OCI-LY1 (cell line): ENCODE data around the gene SKAP1.

Experiments
- H2AFZ ChIP-seq: fragments of 200-600 bp; sonication (generic), shearing (Covaris generic); 2 replicates; pipeline ENCODE4 v1.6.0; 2014; ENCODE audit warnings: antibody characterized with exemption, mild to moderate bottlenecking, low read length
- H3F3A ChIP-seq: fragments of 200-600 bp; sonication (generic), shearing (Covaris generic); 2 replicates; pipeline ENCODE4 v1.6.0; 2014; ENCODE audit warnings: mild to moderate bottlenecking, antibody characterized with exemption, low read length, moderate library complexity; ENCODE audit not compliant: insufficient read depth
- H3K27ac ChIP-seq: fragments of 200-600 bp; sonication (generic); 2 replicates; pipeline ENCODE4 v1.5.1; 2014; ENCODE audit warnings: low read length, mixed run types, mild to moderate bottlenecking, low read depth; ENCODE audit not compliant: poor library complexity, severe bottlenecking
- H3K27me3 ChIP-seq: fragments of 200-600 bp; sonication (generic); 2 replicates; pipeline ENCODE4 v1.6.0; 2014; ENCODE audit warnings: antibody characterized with exemption, mild to moderate bottlenecking, low read length, moderate library complexity; ENCODE audit not compliant: insufficient read depth
- H3K36me3 ChIP-seq: fragments of 200-600 bp; sonication (generic); 2 replicates; pipeline ENCODE4 v1.6.1; 2014; ENCODE audit warnings: mild to moderate bottlenecking, antibody characterized with exemption, low read length, moderate library complexity, mixed read lengths; ENCODE audit not compliant: insufficient read depth
- H3K4me1 ChIP-seq: fragments of 200-600 bp; sonication (generic); 2 replicates; pipeline ENCODE4 v1.5.1; 2014; ENCODE audit warnings: mild to moderate bottlenecking, low read length, moderate library complexity; ENCODE audit not compliant: insufficient read depth, severe bottlenecking
- H3K4me2 ChIP-seq: fragments of 200-600 bp; sonication (generic), shearing (Covaris generic); 2 replicates; pipeline ENCODE4 v1.6.1; 2014; ENCODE audit warnings: low read length
- H3K4me3 ChIP-seq: fragments of 200-600 bp; sonication (generic); 2 replicates; pipeline ENCODE4 v1.5.1; 2014; ENCODE audit warnings: low read length, low read depth, mild to moderate bottlenecking, mixed read lengths; ENCODE audit not compliant: poor library complexity, severe bottlenecking
- H3K79me2 ChIP-seq: fragments of 200-600 bp; shearing (Covaris generic); 2 replicates; pipeline ENCODE4 v1.6.1; 2016; ENCODE audit warnings: mixed run types, low read length, mixed read lengths; ENCODE audit not compliant: insufficient read depth
- H3K9ac ChIP-seq: fragments of 200-600 bp; sonication (generic), shearing (Covaris generic); 2 replicates; pipeline ENCODE4 v1.6.1; 2014; ENCODE audit warnings: mild to moderate bottlenecking, low read length, mixed read lengths
- H3K9me2 ChIP-seq: fragments of 200-600 bp; sonication (generic), shearing (Covaris generic); 2 replicates; pipeline ENCODE4 v1.6.1; 2014; ENCODE audit warnings: low read depth, mild to moderate bottlenecking, low read length, mixed read lengths
- H3K9me3 ChIP-seq: fragments of 200-600 bp; shearing (Covaris generic); 2 replicates; pipeline ENCODE4 v1.6.1; 2014; ENCODE audit warnings: low read length, mixed read lengths
- H4K20me1 ChIP-seq: fragments of 200-600 bp; sonication (generic), shearing (Covaris generic); 2 replicates; pipeline ENCODE4 v1.6.0; 2016; ENCODE audit warnings: mild to moderate bottlenecking, low read length; ENCODE audit not compliant: insufficient read depth
- EZH2 ChIP-seq: fragments of 200-600 bp; sonication (generic), shearing (Covaris generic); IDR thresholded peaks from 2 replicates; pipeline ENCODE4 v1.8.0; 2017; ENCODE audit warnings: borderline replicate concordance, mixed run types, mild to moderate bottlenecking, antibody characterized with exemption, low read length, moderate library complexity, mixed read lengths
- TF ChIP-seq, protein P1 (sequence below): fragments of 200-600 bp; sonication (generic), shearing (Covaris generic); IDR thresholded peaks from 2 replicates; pipeline ENCODE4 v1.5.1; 2017; ENCODE audit warnings: mild to moderate bottlenecking, antibody characterized with exemption, low read length, moderate library complexity, mixed read lengths

The SKAP1 gene

DNA sequence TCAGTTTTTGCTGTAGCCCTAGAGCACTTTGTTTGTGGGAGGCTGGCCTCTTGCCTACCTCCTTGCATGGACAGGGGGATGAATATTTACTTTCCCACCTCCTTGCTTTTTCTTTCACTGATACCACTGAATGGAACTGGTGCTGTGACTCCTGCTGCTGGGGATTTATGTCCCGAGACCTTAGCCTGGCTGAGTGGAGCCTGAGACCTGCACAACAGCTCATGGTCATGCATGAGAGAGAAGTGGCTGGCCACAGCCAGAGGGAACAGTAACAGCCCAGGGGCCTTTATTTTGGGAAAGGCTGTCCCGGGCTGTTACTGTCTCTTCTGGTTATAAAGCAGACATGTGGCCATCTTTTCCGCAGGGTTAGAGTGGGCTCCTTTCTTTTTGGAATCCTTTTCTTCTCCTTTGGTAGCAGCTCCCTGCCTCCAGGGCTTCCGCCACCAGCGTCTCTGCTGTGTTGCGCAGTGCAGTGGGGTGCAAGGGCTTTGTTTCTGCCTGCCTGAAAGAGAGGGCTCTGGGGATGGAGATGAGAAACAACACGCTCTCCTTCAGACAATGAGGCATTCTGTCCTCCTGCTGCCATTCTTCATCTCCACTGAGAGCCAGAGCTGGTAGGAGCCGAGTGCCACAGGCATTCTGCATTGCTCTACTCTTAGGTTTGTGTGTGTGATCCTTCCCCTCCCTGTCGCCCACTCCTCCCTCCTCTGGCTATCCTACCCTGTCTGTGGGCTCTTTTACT is 307.9 kb downstream of the SKAP1 start:
- no peak for TF ChIP-seq EZH2
- TF ChIP-seq, protein P1, sequence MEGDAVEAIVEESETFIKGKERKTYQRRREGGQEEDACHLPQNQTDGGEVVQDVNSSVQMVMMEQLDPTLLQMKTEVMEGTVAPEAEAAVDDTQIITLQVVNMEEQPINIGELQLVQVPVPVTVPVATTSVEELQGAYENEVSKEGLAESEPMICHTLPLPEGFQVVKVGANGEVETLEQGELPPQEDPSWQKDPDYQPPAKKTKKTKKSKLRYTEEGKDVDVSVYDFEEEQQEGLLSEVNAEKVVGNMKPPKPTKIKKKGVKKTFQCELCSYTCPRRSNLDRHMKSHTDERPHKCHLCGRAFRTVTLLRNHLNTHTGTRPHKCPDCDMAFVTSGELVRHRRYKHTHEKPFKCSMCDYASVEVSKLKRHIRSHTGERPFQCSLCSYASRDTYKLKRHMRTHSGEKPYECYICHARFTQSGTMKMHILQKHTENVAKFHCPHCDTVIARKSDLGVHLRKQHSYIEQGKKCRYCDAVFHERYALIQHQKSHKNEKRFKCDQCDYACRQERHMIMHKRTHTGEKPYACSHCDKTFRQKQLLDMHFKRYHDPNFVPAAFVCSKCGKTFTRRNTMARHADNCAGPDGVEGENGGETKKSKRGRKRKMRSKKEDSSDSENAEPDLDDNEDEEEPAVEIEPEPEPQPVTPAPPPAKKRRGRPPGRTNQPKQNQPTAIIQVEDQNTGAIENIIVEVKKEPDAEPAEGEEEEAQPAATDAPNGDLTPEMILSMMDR, result no peak
- no peak overlapping the region for H3K9ac ChIP-seq
- H3F3A ChIP-seq, result no peaks in the 10 kb centered on the region
- H3K9me2 ChIP-seq, result no peaks in the 10 kb centered on the region
- H3K4me1 ChIP-seq, result no peaks in the 10 kb centered on the region
- peaks cover 47% of the 10 kb centered on the region for H3K36me3 ChIP-seq
- H3K4me3 ChIP-seq, result no peak overlapping the region
- no peaks in the 10 kb centered on the region for H3K9me3 ChIP-seq
- no peak overlapping the region for H3K4me2 ChIP-seq
- no peaks in the 10 kb centered on the region for H3K27me3 ChIP-seq
- no peak overlapping the region for H2AFZ ChIP-seq
- H3K79me2 ChIP-seq, result no peaks in the 10 kb centered on the region
- H3K27ac ChIP-seq, result no peak overlapping the region
- no peaks in the 10 kb centered on the region for H4K20me1 ChIP-seq

DNA sequence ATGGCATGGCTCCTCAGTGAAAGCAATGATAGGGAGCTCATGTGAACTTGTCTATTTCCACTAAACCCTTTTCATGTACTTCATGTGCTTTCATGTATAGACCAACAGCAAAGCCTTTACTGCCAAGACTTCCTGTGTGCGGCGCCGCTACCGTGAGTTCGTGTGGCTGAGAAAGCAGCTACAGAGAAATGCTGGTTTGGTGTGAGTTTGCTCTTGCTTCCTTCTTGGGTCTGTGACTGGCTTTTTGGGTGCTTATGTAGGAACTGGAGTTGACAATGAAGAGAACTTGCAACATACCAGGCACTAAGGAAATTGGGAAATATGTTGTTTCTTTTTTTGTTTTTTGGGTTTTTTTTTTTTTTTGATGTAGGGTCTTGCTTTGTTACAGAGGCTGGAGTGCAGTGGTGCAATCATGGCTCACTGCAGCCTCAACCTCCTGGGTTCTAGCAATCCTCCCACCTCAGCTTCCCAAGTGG is 316.8 kb downstream of the SKAP1 start:
- Histone ChIP-seq H3K27ac (peak overlapping the region; percentile 77), H2AFZ (no peak overlapping the region), H3K9ac (no peak overlapping the region; the same call in 1 of the 2 replicates), H3F3A (no peaks in the 10 kb centered on the region), H3K9me2 (no peaks in the 10 kb centered on the region), H3K79me2 (peaks cover 4% of the 10 kb centered on the region; the same call in 1 of the 2 replicates), H3K4me1 (peaks cover 52% of the 10 kb centered on the region), H3K27me3 (no peaks in the 10 kb centered on the region), H3K36me3 (0 out of 2 replicates have a peak, but pooled peaks cover 5% of the 10 kb centered on the region), H3K4me2 (no peak overlapping the region; the same call in 1 of the 2 replicates), H3K9me3 (no peaks in the 10 kb centered on the region), H4K20me1 (no peaks in the 10 kb centered on the region), H3K4me3 (no peak overlapping the region)
- TF ChIP-seq, protein P1, result no peak
- no peak for TF ChIP-seq EZH2

DNA sequence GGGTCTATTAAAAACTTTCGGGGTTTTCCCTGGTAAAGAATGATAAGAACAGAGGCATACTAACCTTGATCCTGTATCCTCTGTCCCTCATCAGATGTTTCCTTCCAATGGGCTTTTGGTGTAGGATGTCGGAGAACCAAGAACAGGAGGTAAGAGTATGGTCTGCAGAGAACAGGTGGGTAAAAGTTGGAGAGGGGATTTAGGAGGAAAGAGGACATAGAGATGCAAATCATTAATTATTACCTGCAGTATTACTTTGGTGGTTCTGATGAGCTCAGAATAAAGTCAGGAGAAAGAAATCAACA is 318.1 kb downstream of the SKAP1 start:
- peaks cover 55% of the 10 kb centered on the region for H3K4me1 ChIP-seq
- H2AFZ ChIP-seq, result no peak overlapping the region
- no peaks in the 10 kb centered on the region for H3K9me2 ChIP-seq
- H3K27me3 ChIP-seq, result no peaks in the 10 kb centered on the region
- TF ChIP-seq, protein P1, result no peak
- TF ChIP-seq EZH2, result no peak
- H3K4me2 ChIP-seq, result no peak overlapping the region
- peak overlapping the region; percentile 51 for H3K27ac ChIP-seq
- H3F3A ChIP-seq, result no peaks in the 10 kb centered on the region
- H3K36me3 ChIP-seq, result no peaks in the 10 kb centered on the region
- no peaks in the 10 kb centered on the region for H3K9me3 ChIP-seq
- no peaks in the 10 kb centered on the region for H4K20me1 ChIP-seq
- H3K4me3 ChIP-seq, result no peak overlapping the region
- H3K79me2 ChIP-seq, result peaks cover 4% of the 10 kb centered on the region; the same call in 1 of the 2 replicates
- no peak overlapping the region for H3K9ac ChIP-seq
